ENCODE results near the gene BDKRB2.

Gene BDKRB2

GRCh38 chr14:96178461-96179321, 25.9 kb upstream of the BDKRB2 start:
- TF ChIP-seq FOXA1 (IDR thresholded peaks at IDR 0.05) (no peak), ELF4 (IDR thresholded peaks at IDR 0.05) (no peak), NFRKB (IDR thresholded peaks at IDR 0.05) (no peak), SUZ12 (IDR thresholded peaks at IDR 0.05) (no peak), FOXM1 (IDR thresholded peaks at IDR 0.05; ENCODE audit: borderline replicate concordance) (no peak), L3MBTL2 (conservative IDR thresholded peaks at IDR 0.05) (no peak)
- ChIA-PET POLR2A (no interaction called here), CTCF (interaction anchor here (0.7 kb wide), 1 partner anchor 25 kb away, joined by 3 read pairs; no protein-coding TSS in a partner anchor)
- DNase-seq (ENCODE audit: extremely low spot score): no peak

- CTCF ChIA-PET: no interaction called here
These were observed 24.4 kb upstream of the BDKRB2 start for GRCh38 chr14:96180043-96180874.

GRCh38 chr14:96181186-96182056, 23.2 kb upstream of the BDKRB2 start:
- CTCF ChIA-PET: no interaction called here
- POLR2A ChIA-PET: no interaction called here
- TF ChIP-seq ARNT (IDR thresholded peaks at IDR 0.05) (no peak), FOXK2 (IDR thresholded peaks at IDR 0.05) (no peak), PKNOX1 (IDR thresholded peaks at IDR 0.05) (no peak), FOXA1 (IDR thresholded peaks at IDR 0.05) (no peak), BHLHE40 (IDR thresholded peaks at IDR 0.05; ENCODE audit: borderline replicate concordance) (no peak), CTBP1 (IDR thresholded peaks at IDR 0.05; ENCODE audit: borderline replicate concordance) (no peak), FOXM1 (IDR thresholded peaks at IDR 0.05; ENCODE audit: borderline replicate concordance) (no peak), SP1 (IDR thresholded peaks at IDR 0.05) (no peak), L3MBTL2 (conservative IDR thresholded peaks at IDR 0.05) (no peak), ELF4 (IDR thresholded peaks at IDR 0.05) (no peak), SUZ12 (IDR thresholded peaks at IDR 0.05) (no peak), TARDBP (IDR thresholded peaks at IDR 0.05) (no peak), ZNF384 (IDR thresholded peaks at IDR 0.05) (no peak), HDGF (IDR thresholded peaks at IDR 0.05; ENCODE audit: borderline replicate concordance) (no peak), LEF1 (IDR thresholded peaks at IDR 0.05; ENCODE audit: borderline replicate concordance) (no peak), NFRKB (IDR thresholded peaks at IDR 0.05) (no peak)
- no peak for DNase-seq (ENCODE audit: extremely low spot score)

More at GRCh38 chr14:96180043-96180874, 24.4 kb upstream of the BDKRB2 start:
- DNase-seq (ENCODE audit: extremely low spot score): no peak
- TF ChIP-seq HDGF (IDR thresholded peaks at IDR 0.05; ENCODE audit: borderline replicate concordance) (no peak), SP1 (IDR thresholded peaks at IDR 0.05) (no peak), FOXA1 (IDR thresholded peaks at IDR 0.05) (no peak), LEF1 (IDR thresholded peaks at IDR 0.05; ENCODE audit: borderline replicate concordance) (no peak), ARNT (IDR thresholded peaks at IDR 0.05) (no peak), ELF4 (IDR thresholded peaks at IDR 0.05) (no peak), PKNOX1 (IDR thresholded peaks at IDR 0.05) (no peak), BHLHE40 (IDR thresholded peaks at IDR 0.05; ENCODE audit: borderline replicate concordance) (no peak), FOXM1 (IDR thresholded peaks at IDR 0.05; ENCODE audit: borderline replicate concordance) (no peak), TARDBP (IDR thresholded peaks at IDR 0.05) (no peak), CTBP1 (IDR thresholded peaks at IDR 0.05; ENCODE audit: borderline replicate concordance) (no peak), ZNF384 (IDR thresholded peaks at IDR 0.05) (no peak), SUZ12 (IDR thresholded peaks at IDR 0.05) (no peak), L3MBTL2 (conservative IDR thresholded peaks at IDR 0.05) (no peak), FOXK2 (IDR thresholded peaks at IDR 0.05) (no peak), NFRKB (IDR thresholded peaks at IDR 0.05) (no peak)
- POLR2A ChIA-PET: no interaction called here

GRCh38 chr14:96182546-96182945, 22.1 kb upstream of the BDKRB2 start:
- CTCF ChIA-PET: interaction anchor here (0.6 kb wide), 1 partner anchor 81 kb away, joined by 3 read pairs; no protein-coding TSS in a partner anchor
- no peak for DNase-seq (ENCODE audit: extremely low spot score)
- no peak for TF ChIP-seq FOXA1 (IDR thresholded peaks at IDR 0.05)
- no peak for TF ChIP-seq ELF4 (IDR thresholded peaks at IDR 0.05)
- TF ChIP-seq BHLHE40 (IDR thresholded peaks at IDR 0.05; ENCODE audit: borderline replicate concordance): no peak
- TF ChIP-seq L3MBTL2 (conservative IDR thresholded peaks at IDR 0.05): no peak
- TF ChIP-seq CTBP1 (IDR thresholded peaks at IDR 0.05; ENCODE audit: borderline replicate concordance): no peak
- no peak for TF ChIP-seq FOXK2 (IDR thresholded peaks at IDR 0.05)
- TF ChIP-seq TARDBP (IDR thresholded peaks at IDR 0.05): no peak
- no peak for TF ChIP-seq SUZ12 (IDR thresholded peaks at IDR 0.05)
- no peak for TF ChIP-seq HDGF (IDR thresholded peaks at IDR 0.05; ENCODE audit: borderline replicate concordance)
- no peak for TF ChIP-seq ZNF384 (IDR thresholded peaks at IDR 0.05)
- POLR2A ChIA-PET: no interaction called here

GRCh38 chr14:96184737-96185136, 19.9 kb upstream of the BDKRB2 start:
- no peak for DNase-seq (ENCODE audit: extremely low spot score)
- POLR2A ChIA-PET: no interaction called here
- TF ChIP-seq HDGF (IDR thresholded peaks at IDR 0.05; ENCODE audit: borderline replicate concordance) (no peak), TARDBP (IDR thresholded peaks at IDR 0.05) (no peak), PKNOX1 (IDR thresholded peaks at IDR 0.05) (no peak), FOXK2 (IDR thresholded peaks at IDR 0.05) (no peak), SP1 (IDR thresholded peaks at IDR 0.05) (no peak), ELF4 (IDR thresholded peaks at IDR 0.05) (no peak), FOXA1 (IDR thresholded peaks at IDR 0.05) (no peak), LEF1 (IDR thresholded peaks at IDR 0.05; ENCODE audit: borderline replicate concordance) (no peak), NFRKB (IDR thresholded peaks at IDR 0.05) (no peak), CTBP1 (IDR thresholded peaks at IDR 0.05; ENCODE audit: borderline replicate concordance) (no peak), FOXM1 (IDR thresholded peaks at IDR 0.05; ENCODE audit: borderline replicate concordance) (no peak), ARNT (IDR thresholded peaks at IDR 0.05) (no peak), SUZ12 (IDR thresholded peaks at IDR 0.05) (no peak), L3MBTL2 (conservative IDR thresholded peaks at IDR 0.05) (no peak), BHLHE40 (IDR thresholded peaks at IDR 0.05; ENCODE audit: borderline replicate concordance) (no peak), ZNF384 (IDR thresholded peaks at IDR 0.05) (no peak)
- CTCF ChIA-PET: interaction anchor here (0.8 kb wide), 1 partner anchor 84 kb away, joined by 4 read pairs; no protein-coding TSS in a partner anchor

Data from HEK293T (cell line).